NCI-H2029 (cell line): ENCODE measurements around the gene GRN.

Experiments used
- DNase-seq: peaks from one replicate; lab custom pipeline; 2025; lab: John Stamatoyannopoulos, UW

The GRN gene

GRCh38 chr17:44344939-44345453, at the start of gene GRN:
TSS of gene GRN (plus strand) at chr17:44345302. CDS start at chr17:44349165, 3,863 bp downstream.
- peak; percentile 95 for DNase-seq

- DNase-seq: no peak
These were observed 47.1 kb upstream of the GRN start for GRCh38 chr17:44297975-44298374.

GRCh38 chr17:44304651-44305050, 40.5 kb upstream of the GRN start:
- DNase-seq: peak; percentile 54

GRCh38 chr17:44307387-44308186, 37.5 kb upstream of the GRN start:
- DNase-seq: peak; percentile 40

- DNase-seq: peak; percentile 17
These were observed 36.7 kb upstream of the GRN start, which contains the start of gene RUNDC3A for GRCh38 chr17:44308320-44308818. TSS of gene RUNDC3A (plus strand) at chr17:44308601. CDS start at chr17:44308833, 232 bp downstream.

GRCh38 chr17:44308865-44309264, 36.2 kb upstream of the GRN start:
- peak; percentile 9 for DNase-seq

GRCh38 chr17:44309472-44309871, 35.6 kb upstream of the GRN start:
- DNase-seq: no peak

GRCh38 chr17:44310188-44310587, 34.9 kb upstream of the GRN start:
- no peak for DNase-seq

- no peak for DNase-seq
These were observed 34.3 kb upstream of the GRN start for GRCh38 chr17:44310609-44311376.

- no peak for DNase-seq
These were observed 33.4 kb upstream of the GRN start for GRCh38 chr17:44311562-44312181.

- DNase-seq: no peak
These were observed 32.6 kb upstream of the GRN start for GRCh38 chr17:44312396-44313104.

GRCh38 chr17:44314031-44314430, 31.1 kb upstream of the GRN start:
- no peak for DNase-seq

- no peak for DNase-seq
These were observed 30.6 kb upstream of the GRN start for GRCh38 chr17:44314524-44314868.

GRCh38 chr17:44314869-44315661, 30.0 kb upstream of the GRN start:
- peak; percentile 49 for DNase-seq

GRCh38 chr17:44315760-44316731, 29.1 kb upstream of the GRN start:
- DNase-seq: no peak

- DNase-seq: no peak
These were observed 27.6 kb upstream of the GRN start for GRCh38 chr17:44317545-44317944.

- DNase-seq: no peak
These were observed 26.8 kb upstream of the GRN start for GRCh38 chr17:44318077-44318892.

GRCh38 chr17:44320066-44320465, 25.0 kb upstream of the GRN start:
- no peak for DNase-seq
